Osteoblast (primary cell): ENCODE data around the gene ANO2. TPM values are rescaled to one million over a fixed set of nuclear protein-coding genes. Genes with fewer than 3 reads are reported as not detected.

Experiments used
- DNase-seq: peaks from one replicate; pipeline ENCODE4 v3.0.0; 2011; ENCODE audit warnings: low spot score, mixed read lengths; ENCODE audit not compliant: insufficient read length; ENCODE audit errors: missing footprints
- H2AFZ ChIP-seq: 2 replicates; pipeline ENCODE4 v1.6.0; 2011; ENCODE audit warnings: mild to moderate bottlenecking, low read length
- H3K27ac ChIP-seq: 2 replicates; pipeline ENCODE4 v1.5.1; 2011; ENCODE audit warnings: mild to moderate bottlenecking, low read depth, low read length, moderate library complexity
- H3K27me3 ChIP-seq: 2 replicates; pipeline ENCODE4 v1.6.0; 2012; ENCODE audit warnings: mild to moderate bottlenecking, control low read depth, inconsistent platforms, low read length, moderate library complexity; ENCODE audit not compliant: insufficient read depth
- H3K36me3 ChIP-seq: 2 replicates; pipeline ENCODE4 v1.5.1; 2011; ENCODE audit warnings: mild to moderate bottlenecking, low read length, control low read depth, moderate library complexity; ENCODE audit not compliant: insufficient read depth
- H3K4me1 ChIP-seq: 2 replicates; pipeline ENCODE4 v1.5.1; 2011; ENCODE audit warnings: mild to moderate bottlenecking, low read length, control low read depth, moderate library complexity; ENCODE audit not compliant: insufficient read depth
- H3K4me2 ChIP-seq: 2 replicates; pipeline ENCODE4 v1.6.0; 2011; ENCODE audit warnings: mild to moderate bottlenecking, low read length; ENCODE audit not compliant: insufficient read depth
- H3K4me3 ChIP-seq: fragments of 200-600 bp; sonication (generic); 3 replicates; pipeline ENCODE4 v1.5.1; 2012; ENCODE audit warnings: mild to moderate bottlenecking, low read length, inconsistent platforms; ENCODE audit not compliant: insufficient read depth
- H3K79me2 ChIP-seq: 2 replicates; pipeline ENCODE4 v1.6.0; 2012; ENCODE audit warnings: mild to moderate bottlenecking, low read length, control low read depth, inconsistent platforms; ENCODE audit not compliant: insufficient read depth
- H3K9me3 ChIP-seq: 2 replicates; pipeline ENCODE4 v1.5.1; 2011; ENCODE audit warnings: low read depth, low read length, control low read depth
- H4K20me1 ChIP-seq: 2 replicates; pipeline ENCODE4 v1.6.0; 2012; ENCODE audit warnings: mild to moderate bottlenecking, low read length, control low read depth; ENCODE audit not compliant: insufficient read depth
- CTCF ChIP-seq: IDR thresholded peaks from 2 replicates; pipeline ENCODE4 v1.5.1; 2011; ENCODE audit warnings: mild to moderate bottlenecking, low read depth, low read length, moderate library complexity; ENCODE audit errors: extremely low read depth
- total RNA-seq: library from RNA; depleted of rRNA; stranded (reverse); fragments of >200 nt; gene quantifications from 2 replicates; pipeline ENCODE4 v1.2.3, GENCODE V29; 2012

The ANO2 gene
- total RNA-seq, 1 donor: under 0.01 TPM

DNA sequence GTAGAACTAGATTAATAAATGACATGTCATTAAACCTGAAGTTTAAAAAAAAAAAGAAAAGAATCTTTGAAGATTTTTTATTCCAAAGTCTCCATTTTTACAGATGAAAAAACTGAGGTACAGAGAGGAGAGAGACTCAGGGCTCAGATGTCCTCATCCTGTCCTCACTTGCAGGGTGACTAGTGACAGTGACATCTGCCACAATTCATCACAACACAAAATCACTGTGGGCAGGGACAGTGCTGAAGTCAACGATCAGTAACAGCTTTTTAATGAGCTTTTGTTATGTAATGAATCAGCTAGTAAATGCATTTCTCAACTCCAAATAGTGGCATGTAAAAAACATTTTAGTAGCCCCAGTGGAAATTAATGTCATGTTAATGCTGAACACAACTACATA, 374.6 kb downstream of the ANO2 start:
- H3K36me3 ChIP-seq: no peaks in the 10 kb centered on the region
- no peak overlapping the region for H2AFZ ChIP-seq
- no peaks in the 10 kb centered on the region for H3K27me3 ChIP-seq
- no peak overlapping the region for H3K4me3 ChIP-seq
- H3K9me3 ChIP-seq: peaks cover 2% of the 10 kb centered on the region
- no peaks in the 10 kb centered on the region for H3K79me2 ChIP-seq
- no peaks in the 10 kb centered on the region for H4K20me1 ChIP-seq
- H3K27ac ChIP-seq: no peak overlapping the region
- H3K4me1 ChIP-seq: no peaks in the 10 kb centered on the region
- TF ChIP-seq CTCF: no peak
- H3K4me2 ChIP-seq: no peak overlapping the region
- no peak for DNase-seq

GRCh38 chr12:5568325-5568981, 376.6 kb downstream of the ANO2 start:
- Histone ChIP-seq H3K27ac (no peak overlapping the region), H3K27me3 (no peaks in the 10 kb centered on the region), H3K4me3 (no peak overlapping the region), H2AFZ (no peak overlapping the region), H3K4me2 (no peak overlapping the region), H3K9me3 (peaks cover 2% of the 10 kb centered on the region), H3K79me2 (no peaks in the 10 kb centered on the region), H3K36me3 (no peaks in the 10 kb centered on the region), H3K4me1 (no peaks in the 10 kb centered on the region), H4K20me1 (no peaks in the 10 kb centered on the region)
- no peak for TF ChIP-seq CTCF
- no peak for DNase-seq

- no peak for DNase-seq
- Histone ChIP-seq H2AFZ (no peak overlapping the region), H3K4me1 (no peaks in the 10 kb centered on the region), H3K4me3 (no peak overlapping the region), H3K79me2 (no peaks in the 10 kb centered on the region), H3K36me3 (no peaks in the 10 kb centered on the region), H3K27me3 (no peaks in the 10 kb centered on the region), H4K20me1 (no peaks in the 10 kb centered on the region), H3K4me2 (no peak overlapping the region), H3K9me3 (peaks cover 2% of the 10 kb centered on the region), H3K27ac (no peak overlapping the region)
- no peak for TF ChIP-seq CTCF
Measured at GRCh38 chr12:5567016-5567725, 377.9 kb downstream of the ANO2 start.

GRCh38 chr12:5565933-5566599, 379.0 kb downstream of the ANO2 start:
- Histone ChIP-seq H3K4me3 (no peak overlapping the region), H3K4me1 (no peaks in the 10 kb centered on the region), H3K36me3 (no peaks in the 10 kb centered on the region), H3K27ac (no peak overlapping the region), H4K20me1 (no peaks in the 10 kb centered on the region), H3K79me2 (no peaks in the 10 kb centered on the region), H3K4me2 (no peak overlapping the region), H2AFZ (no peak overlapping the region), H3K9me3 (peaks cover 2% of the 10 kb centered on the region), H3K27me3 (no peaks in the 10 kb centered on the region)
- DNase-seq: peak; percentile 50
- TF ChIP-seq CTCF: no peak
